Measurements from ENCODE around the gene RAPGEF3.

- TF ChIP-seq CTCF (IDR thresholded peaks at IDR 0.05; ENCODE audit: insufficient read depth, low read length) (peak; percentile 36), POLR2AphosphoS5 (IDR thresholded peaks at IDR 0.05; ENCODE audit: low read depth) (no peak)
These were observed 43.6 kb upstream of the RAPGEF3 start for GRCh38 chr12:47802312-47802711.

Data from HL-60 (cell line).